Measurements from ENCODE around the gene KRT83.
"Not testable (repeated sequence)": the region's sequence is repeated elsewhere in the genome, so short reads cannot be mapped to it uniquely, and the experiment has no call there.

The KRT83 gene

DNA sequence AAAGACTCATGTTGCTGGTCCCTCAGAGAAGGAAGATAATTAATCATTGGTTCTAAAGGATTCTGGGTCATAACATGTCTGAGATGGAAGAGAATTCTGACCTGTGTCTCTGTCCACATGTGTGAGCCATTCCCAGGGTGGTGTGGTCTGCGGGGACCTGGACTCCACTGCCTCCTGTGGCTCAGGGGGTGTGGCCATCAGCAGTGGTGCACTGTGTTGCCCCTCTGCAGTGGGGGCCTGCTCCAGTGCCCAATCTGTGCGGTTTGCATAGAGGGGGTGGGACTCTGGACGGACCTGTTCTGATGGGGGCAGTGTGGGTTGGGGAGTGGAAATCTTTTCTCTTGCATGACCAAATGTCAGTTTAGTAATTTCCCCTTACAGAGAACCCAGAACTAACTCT, 32.6 kb upstream of the KRT83 start:
- no peak for DNase-seq (ENCODE audit: low read depth)

DNA sequence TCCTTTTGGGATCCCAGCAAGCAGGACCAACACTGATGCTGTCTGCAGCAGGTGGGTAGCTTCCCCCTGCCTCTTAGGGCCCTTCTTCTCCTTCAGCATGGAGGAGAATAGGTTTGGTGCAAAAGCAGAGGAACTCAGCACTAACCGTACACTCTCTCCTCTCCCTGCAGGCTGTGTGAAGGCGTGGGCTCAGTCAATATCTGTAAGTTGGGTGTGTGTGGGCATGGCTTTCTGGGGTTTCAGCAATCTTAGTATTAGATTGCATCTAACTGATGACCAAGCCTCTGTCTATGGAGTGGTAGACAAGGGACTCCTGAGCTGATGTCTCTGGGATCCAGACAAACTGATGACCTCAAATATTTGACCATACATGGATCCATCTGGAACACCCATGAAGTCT, 31.8 kb upstream of the KRT83 start:
- no peak for DNase-seq (ENCODE audit: low read depth)

DNA sequence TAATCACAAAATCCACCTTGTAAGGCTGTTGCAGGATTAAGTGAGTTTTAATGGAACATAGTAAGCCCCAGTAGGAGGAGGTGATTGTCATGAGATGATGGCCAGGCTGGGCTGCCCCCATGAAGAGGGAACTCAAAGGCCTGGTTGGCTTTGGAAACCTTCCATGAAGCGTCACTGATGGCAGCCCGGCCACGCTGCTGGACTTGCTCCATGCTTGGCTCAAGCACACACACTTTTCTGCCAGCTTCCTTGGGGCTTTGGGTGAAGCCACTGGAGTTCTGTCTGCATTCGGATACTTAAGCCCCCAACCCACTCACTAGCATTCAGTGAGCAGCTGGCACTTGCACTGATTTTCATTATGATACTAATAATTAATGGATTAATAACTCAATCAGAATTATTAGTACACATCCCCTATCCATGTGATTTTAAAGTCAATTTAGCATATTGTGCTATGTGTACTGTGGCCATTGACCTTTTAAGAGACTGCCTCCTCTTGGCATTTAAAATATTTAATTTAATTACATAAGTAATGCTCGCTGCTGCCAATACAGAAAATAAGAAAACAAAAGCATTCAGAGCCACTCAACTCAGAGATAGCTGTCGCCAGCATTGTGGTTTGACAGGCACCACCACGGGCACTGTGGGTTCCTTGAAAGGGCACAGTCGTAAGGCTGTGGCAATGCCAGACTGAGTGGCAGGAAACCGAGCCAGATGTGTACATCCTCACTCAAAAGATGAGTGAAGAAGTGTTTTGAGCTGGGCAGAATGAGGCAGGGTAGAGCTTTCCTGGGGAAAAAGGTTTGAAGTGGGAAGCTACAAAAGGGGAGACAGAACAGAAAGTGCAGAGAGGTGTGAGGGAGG, 30.2 kb upstream of the KRT83 start:
- peak; percentile 37 for DNase-seq (ENCODE audit: low read depth)

DNA sequence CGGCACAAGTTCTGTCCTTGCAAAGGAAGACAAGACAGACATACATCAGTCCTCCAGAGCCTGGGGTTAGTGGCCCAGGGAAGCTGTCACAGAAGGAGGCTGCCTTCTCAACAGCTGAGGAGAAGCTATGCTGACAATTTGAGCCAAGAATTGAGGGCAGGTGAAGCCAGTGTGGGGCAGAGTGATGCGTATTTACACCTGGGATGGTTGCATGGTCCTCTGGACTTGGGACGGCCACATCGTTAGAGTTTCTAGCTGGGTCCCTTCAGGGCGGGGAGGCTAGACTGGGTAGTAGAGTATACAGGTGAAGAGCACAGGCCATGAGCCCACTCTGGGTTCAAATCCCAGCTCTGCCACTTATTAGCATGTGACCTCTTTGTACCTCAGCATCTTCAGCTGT, 29.6 kb upstream of the KRT83 start:
- DNase-seq (ENCODE audit: low read depth) = no peak

DNA sequence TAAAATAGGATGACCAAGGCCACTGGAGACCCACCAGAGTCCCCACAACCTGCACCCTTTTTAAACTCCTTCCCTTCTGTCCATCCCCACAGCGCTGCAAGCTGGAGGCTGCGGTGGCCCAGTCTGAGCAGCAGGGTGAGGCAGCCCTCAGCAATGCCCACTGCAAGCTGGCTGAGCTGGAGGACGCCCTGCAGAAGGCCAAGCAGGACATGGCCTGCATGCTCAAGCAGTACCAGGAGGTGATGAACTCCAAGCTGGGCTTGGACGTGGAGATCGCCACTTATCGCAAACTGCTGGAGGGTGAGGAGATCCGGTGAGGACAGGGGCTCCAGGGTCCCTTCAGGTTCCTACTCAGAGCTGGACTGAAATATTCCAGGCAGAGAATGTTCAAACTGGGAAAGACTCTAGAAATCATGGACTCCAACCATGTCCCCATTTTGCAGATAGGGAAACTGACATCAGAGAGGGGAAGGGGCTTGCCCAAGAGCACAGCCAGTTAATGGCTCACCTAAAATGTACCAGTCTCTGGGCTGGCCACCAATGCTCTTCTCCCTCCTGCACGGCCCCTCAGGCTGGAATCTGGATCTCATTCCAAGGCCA, 28.9 kb upstream of the KRT83 start:
- DNase-seq (ENCODE audit: low read depth) = no peak

DNA sequence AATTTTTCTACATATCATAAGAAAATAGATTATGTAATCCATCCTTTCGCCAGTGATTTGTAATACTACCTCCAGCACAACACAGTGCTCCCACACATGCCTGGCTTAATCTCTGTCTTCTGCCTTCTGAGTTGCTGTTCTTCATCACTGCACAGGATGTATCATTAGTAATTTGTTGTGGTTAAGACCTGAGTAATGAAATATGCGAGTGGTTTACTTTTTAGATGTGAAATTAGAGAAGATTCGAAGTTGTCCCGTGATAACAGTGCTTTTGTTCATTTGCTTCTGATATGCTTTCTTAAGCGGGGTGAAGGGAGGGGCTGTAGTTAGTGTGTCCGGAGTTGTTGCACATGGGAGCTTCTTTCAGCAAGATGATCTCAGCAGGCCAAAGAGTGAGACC, 28.0 kb upstream of the KRT83 start:
- DNase-seq (ENCODE audit: low read depth) = no peak

DNA sequence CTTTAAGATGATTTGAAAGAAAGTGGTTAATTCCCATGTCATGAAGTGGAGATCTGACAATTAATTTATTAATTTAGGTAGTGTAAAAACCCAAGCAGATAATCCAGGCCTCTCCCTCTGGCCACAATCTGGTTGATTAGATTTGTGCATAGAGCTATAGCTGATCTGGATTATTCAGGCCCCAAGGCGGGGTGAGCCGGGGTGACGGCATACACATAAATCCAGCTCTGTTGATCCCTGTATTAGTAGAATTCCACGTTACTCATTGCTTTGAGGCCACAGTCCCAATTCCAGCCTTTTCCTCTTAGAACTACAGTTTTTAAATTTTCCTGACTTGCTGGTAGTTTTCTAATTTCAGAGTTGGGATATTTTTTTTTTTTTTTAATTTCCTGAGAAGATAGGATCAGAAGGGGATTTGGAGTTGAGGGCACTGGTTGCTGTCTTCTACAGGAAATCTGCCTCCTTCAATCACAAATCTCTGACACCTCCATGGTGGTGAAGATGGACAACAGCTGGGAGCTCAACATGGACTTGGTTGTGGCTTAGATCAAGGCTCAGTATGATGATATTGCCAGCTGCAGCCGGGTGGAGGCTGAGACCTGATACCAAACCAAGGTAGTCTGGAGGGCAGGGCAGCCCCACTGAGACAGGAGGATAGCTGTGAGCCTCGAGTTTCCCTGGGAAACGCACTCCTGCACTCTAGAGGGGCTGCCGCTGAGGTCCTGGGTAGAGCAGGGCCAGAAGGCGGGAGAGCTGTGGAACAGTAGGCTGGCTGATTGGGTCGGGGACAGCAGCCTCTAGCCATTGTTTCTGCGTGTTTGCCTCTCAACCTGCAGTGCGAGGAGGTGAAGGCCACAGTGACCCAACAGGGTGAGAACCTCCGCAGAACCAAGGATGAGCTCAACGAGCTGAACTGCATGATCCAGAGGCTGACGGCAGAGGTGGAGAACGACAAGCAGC, 26.6 kb upstream of the KRT83 start:
- no peak for DNase-seq (ENCODE audit: low read depth)

DNA sequence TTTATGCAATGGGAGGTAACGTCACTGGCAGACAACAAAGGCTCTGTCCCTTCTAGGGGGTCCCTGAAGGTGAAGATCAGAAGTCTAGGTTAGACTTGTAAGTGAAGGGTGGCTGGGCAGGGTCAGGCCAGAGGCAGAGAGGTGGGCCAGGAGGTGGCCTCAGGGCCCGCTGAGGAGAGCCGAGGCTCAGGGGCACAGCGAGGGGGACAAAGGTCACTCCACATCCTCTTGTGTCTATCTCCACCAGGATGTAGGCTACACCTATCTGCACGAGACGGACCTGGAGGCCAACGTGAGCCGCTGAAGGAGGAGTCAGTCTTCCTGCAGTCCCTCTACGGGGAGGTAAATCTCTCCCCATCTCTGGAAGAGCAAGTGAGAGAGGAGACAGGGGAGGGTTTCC, 25.8 kb upstream of the KRT83 start:
- DNase-seq (ENCODE audit: low read depth) = no peak

DNA sequence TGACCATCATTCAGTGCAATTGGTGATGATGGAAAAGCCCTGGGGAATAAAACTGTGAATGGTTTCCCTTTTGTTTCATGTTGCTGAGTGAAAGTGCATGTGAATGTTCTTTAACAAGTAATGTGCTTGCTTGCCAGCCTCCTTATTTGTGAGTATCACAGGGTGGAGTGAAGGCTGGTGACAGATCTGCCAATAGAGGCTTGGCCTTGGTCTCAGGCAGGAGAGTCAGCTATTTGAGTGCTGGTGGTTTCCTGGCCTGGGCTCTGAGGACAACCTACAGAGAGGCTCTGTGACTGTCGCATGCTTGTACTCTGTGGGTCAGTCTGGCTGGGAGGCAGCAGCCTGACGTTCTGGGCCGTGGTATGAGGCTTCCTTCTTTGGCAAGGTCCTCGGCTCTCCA, 25.4 kb upstream of the KRT83 start:
- no peak for DNase-seq (ENCODE audit: low read depth)

DNA sequence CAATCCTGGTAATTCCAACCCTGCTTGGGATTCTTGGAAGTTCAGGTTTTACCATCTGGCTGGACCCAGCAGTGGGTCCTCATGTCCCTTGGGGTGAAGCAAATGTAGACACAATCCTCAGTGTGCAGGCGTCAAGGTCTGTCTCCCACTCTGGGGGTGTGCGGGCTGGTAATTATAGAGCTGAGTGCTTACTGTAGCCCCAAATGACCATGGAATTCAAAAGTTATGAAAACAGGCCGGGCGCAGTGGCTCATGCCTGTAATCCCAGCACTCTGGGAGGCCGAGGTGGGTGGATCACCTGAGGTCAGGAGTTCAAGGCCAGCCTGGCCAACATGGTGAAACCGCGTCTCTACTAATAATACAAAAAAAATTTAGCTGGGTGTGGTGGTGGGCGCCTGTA, 23.8 kb upstream of the KRT83 start:
- DNase-seq (ENCODE audit: low read depth) = not testable (repeated sequence)

DNA sequence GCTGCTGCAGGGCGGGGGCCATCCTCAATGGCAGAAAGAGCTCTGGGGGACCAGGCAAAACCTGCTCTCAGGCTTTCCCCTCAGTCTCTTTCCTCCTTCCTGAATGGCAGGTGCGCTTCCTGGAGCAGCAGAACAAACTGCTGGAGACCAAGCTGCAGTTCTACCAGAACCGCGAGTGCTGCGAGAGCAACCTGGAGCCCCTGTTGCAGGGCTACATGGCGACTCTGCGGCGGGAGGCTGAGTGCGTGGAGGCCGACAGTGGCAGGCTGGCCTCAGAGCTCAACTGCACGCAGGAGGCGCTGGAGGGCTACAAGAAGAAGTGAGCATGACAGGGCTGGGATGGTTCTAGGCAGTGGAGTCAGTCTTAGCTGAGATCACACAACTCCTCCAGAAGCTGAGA, 22.9 kb upstream of the KRT83 start:
- no peak for DNase-seq (ENCODE audit: low read depth)

DNA sequence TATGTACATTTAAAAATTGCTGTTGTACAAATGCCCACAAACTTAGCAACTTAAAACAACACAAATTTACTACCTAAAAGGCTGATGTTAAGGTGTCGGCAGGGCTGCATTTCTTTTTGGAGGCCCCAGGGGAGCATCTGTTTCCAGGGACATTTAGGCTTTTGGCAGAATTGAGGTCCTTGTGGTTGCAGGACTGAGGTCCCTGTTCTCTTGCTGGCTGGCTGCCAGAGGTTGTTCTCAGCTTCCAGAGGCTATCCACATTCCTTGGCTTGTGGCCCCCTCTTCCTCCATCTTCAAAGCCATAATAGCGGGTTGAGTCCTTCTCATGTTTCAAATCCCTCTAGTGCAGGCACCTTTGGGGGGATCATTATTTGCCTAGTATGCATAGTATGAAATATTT, 22.4 kb upstream of the KRT83 start:
- no peak for DNase-seq (ENCODE audit: low read depth)

DNA sequence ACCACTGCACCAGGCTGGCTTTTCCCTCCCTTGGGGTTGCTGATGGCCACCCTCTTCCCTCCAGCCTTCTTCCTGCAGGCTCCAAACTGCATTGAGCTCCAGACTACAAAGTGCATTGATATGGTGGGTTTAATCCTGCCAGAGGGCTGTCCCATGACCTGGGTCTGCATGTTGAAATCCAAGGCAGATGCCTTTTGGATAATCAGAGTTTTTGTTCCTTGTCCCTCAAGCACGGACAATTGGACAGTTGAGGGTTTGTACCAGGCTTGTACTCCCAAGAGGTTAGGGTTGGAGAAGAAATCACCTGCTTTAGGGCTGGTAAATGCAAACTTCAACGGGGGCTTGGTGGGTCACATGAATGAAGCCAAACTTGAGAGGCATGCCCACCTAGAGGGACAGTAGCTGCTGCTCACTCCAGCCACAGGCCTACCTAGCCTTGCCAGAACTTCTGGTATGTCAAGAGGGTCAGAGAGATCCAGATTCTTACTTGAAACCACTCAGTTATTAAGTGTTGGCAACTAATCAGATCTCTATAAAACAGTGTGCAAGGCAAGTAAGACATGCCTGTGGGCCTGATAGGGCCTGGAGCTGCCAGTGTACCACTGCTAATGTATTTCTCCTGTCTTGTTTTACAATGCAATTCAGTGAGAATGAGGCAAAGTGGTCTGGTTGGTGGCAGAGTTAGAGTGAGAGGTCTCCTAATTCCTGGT, 21.7 kb upstream of the KRT83 start:
- no peak for DNase-seq (ENCODE audit: low read depth)

DNA sequence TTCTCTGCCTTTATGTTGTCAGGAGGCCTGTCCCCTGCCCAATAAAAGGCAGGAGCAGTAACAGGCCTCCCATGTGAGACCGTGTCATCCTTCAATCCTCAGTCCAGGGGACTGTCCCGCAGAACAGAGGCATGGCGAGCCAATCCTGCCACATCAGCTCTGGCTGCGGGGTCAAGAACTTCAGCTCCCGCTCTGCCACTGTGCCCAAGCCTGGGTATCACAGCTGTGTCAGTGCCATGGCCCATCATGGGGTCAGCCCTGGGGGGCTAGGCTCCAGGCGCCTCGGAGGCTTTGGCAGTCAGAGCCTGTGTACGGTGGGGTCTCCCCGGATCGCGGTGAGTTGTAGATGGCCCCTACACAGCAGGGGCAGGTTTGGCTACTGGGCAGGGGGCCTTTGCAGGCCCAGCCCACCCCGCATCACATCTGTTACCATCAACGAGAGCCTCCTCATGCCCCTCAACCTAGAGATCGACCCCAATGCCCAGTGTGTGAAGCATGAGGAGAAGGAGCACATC, 19.9 kb upstream of the KRT83 start:
- no peak for DNase-seq (ENCODE audit: low read depth)

DNA sequence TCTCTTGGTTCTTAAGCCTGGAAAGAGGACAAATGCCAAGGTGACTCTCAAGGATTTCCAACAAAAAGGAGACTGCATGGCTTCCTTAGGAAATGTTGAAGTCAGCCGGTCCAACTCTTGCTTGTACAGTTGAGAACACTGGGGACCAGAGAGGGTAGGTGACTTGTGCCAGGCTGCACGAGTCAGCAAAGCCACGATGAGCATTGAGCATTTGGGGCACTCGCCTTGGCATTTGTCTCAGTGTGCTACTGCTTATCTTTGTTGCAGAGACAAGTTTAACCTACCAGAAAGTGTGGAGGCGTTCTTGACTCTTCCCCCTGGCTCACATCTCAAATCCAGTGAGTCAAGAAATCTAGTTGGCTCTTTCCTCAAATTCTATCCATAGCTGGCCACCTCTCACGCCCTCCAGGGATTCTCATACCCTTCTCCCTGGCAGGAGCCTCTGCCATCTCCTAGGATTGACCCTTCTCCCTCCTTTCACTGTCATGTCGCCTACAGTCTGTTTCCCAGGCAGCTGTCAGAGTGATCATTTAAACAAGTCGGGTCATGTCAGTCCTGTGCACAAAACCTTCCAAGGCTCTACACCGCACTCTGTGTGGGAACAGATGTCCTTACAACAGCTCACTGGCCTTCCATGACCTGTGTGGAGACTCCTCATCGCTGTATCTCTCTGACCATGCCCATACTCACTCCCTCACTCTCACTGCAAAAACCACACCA, 17.2 kb upstream of the KRT83 start:
- no peak for DNase-seq (ENCODE audit: low read depth)

DNA sequence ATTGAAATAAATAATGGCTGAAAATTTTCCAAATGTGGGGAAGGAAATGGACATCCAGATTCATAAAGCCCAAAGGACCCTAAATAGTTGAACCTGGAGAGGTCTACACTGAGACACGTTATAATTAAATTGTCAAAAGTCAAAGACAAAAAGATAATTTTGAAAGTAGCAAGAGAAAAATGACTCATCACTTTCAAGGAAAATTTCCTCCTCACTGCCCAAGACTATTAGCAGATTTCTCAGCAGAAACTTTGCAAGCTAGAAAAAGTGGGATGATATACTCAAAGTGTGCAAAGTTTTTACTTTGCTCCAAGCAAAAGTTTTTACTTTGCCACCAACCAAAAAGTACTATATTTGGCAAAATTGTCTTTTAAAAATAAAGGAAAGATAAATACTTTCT, 15.9 kb upstream of the KRT83 start:
- DNase-seq (ENCODE audit: low read depth) = no peak

DNA sequence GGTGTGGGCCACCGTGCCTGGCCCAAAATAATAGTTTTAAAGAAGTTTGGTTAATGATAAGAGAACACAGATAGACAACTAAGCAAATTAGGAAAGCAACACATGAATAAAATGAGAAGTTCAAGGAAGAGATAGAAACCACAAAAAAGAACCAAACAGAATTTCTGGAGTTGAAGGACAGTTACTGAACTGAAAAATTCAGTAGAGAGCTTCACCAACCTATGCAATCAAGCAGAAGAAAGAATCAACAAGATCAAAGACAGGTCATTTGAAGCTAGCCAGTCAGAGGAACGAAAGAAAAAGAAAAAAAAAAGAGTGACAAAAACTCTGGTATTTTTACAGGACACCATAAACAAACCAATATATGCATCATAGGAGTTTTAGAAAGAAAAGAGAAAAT, 15.4 kb upstream of the KRT83 start:
- DNase-seq (ENCODE audit: low read depth) = no peak

DNA sequence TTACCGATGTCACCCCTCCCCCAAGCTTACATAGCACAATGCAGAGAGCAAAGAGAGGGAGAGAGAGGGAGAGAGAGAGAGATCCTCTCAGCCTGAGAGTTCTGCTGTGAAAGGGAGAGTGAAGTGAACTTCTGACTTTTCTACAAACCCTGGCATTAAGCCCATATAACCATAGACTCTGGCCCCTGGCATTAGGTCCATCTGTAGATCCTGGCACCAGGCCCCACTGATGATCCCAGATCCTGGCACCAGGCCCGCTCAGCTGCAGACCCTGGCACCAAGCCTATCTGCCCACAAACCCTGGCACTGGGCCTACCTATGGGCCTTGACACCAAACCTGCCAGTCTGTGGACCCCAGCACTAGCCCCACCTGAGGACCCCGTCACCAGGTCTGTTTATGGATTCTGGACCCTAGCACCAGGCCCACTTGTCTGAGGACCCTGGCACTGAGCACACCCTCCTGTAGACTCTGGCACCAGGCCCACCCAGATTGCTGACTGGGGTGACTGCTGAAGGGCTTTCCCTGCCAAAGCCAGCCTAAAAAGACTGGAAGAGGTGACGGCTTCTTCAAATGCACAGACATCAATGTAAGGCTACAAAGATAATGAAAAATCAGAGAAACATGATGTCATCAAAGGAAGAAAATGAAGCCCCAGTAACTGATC, 14.5 kb upstream of the KRT83 start:
- no peak for DNase-seq (ENCODE audit: low read depth)

DNA sequence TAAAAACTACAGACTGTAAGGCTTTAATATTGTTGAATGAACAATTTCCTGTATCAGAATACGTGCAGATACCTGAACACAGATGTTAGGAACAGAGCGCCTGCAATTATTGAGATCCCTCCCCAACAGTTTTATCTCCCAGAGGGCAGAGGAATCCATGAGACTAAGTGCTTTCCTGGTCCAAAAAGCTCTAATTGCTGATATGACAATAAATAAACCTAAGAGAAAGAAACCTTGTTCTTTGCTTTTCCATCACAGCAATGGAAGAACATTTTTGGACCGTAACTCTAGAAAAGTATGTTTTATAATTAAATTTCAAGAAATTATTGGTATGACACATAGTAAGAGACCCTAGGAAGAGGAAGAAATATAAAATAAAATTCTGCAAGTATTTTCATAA, 13.0 kb upstream of the KRT83 start:
- DNase-seq (ENCODE audit: low read depth) = no peak

DNA sequence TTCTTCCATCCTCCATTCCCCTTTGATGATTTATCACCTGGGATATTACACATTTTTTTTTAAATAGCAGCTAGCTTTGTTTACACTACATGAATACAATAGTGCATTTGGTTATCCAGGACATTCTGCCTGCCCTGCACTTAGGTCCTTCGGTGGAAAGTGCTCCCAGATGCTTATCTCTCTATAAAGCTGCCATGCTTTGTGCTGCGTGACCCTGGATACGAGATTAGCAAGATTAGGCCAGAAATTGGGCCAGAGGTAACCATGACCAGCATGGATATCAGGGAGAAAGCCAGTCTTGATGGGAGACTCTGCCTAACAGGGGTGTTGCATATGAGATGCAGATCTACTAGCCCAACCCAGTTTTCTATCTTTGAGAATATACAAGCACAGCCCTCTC, 12.1 kb upstream of the KRT83 start:
- DNase-seq (ENCODE audit: low read depth) = no peak

DNA sequence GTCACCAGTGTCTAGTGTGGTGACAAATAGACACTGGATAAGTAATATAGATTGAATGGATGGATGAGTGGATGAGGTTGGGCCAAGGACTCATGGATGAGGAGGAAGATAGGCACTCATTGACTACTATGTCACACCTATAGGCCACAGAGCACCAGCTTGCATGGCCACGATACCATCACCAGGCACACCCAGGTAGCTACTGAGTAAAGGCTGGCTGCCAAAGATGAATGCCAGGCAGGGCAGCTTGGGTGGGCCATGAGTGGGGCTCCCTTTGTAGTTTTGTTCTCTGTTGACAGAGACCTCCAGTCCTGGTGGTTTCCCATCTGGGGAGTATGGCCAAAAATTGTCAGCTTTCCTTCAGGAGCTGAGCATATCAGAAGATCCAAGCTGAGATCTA, 11.2 kb upstream of the KRT83 start:
- DNase-seq (ENCODE audit: low read depth) = no peak

Measured in stimulated activated CD8-positive, alpha-beta memory T cell treated with anti-CD3 and anti-CD28 coated beads, Interleukin-12 subunit alpha, Interleukin-12 subunit beta, amount 100 ng/mL, for 4 hours (primary cell).